ENCODE data around the gene VWF. TPM values are rescaled to one million over a fixed set of nuclear protein-coding genes. Genes with fewer than 3 reads are reported as not detected.

Gene VWF
- total and polyA plus RNA-seq, 10 of the 15 experiments (the other 5 are each of a cell fraction or from before 2014, with no cell fraction given): 0.08 to 0.23 TPM; not detected in 8

GRCh38 chr12:5963515-5963914 lies 161.0 kb downstream of the VWF start (continued):
- TF ChIP-seq ZNF384 (IDR thresholded peaks at IDR 0.05; ENCODE audit: borderline replicate concordance, low read depth, low read length): no peak
- no peak for TF ChIP-seq TCF3 (IDR thresholded peaks at IDR 0.05; ENCODE audit: borderline replicate concordance, insufficient read depth, low read depth, low read length)
- TF ChIP-seq CREB1 (IDR thresholded peaks at IDR 0.05; ENCODE audit: low read depth): no peak
- no peak for TF ChIP-seq ZBTB4 (CRISPR knock-in tag; IDR thresholded peaks at IDR 0.05)
- no peak for TF ChIP-seq SPI1 (IDR thresholded peaks at IDR 0.05; ENCODE audit: borderline replicate concordance, insufficient read depth, low read depth, low read length)
- TF ChIP-seq BCL3 (IDR thresholded peaks at IDR 0.05; ENCODE audit: borderline replicate concordance, insufficient read depth, low read depth, low read length, poor library complexity, severe bottlenecking): no peak
- no peak for TF ChIP-seq YBX1 (IDR thresholded peaks at IDR 0.05)
- TF ChIP-seq RB1 (IDR thresholded peaks at IDR 0.05; ENCODE audit: borderline replicate concordance): no peak
- no peak for TF ChIP-seq RCOR1 (conservative IDR thresholded peaks at IDR 0.05; ENCODE audit: low read depth, low read length)
